Transverse colon (tissue), 4 donors: ENCODE measurements around the gene RBM20.

Experiments
- POLR2AphosphoS5 ChIP-seq, 3 donors: sonication (generic); formaldehyde crosslinking; IDR thresholded peaks; one replicate each; pipeline ENCODE4 v1.6.1; 2016; ENCODE audit warnings: antibody characterized with exemption in 3 of 3
- TF ChIP-seq, protein P1 (sequence below), 5 experiments: fragments of 200-600 bp in 3 of 5; fragments of 450-650 bp in 2 of 5; sonication (generic) in 3 of 5; IDR thresholded peaks; 1 replicate in 2 of 5; 2 replicates in 3 of 5; pipeline ENCODE4 v1.5.1; 2016 to 2017; ENCODE audit warnings: antibody characterized with exemption in 5 of 5, inconsistent platforms in 3 of 5, mild to moderate bottlenecking in 2 of 5, moderate library complexity in 1 of 5

DNA sequence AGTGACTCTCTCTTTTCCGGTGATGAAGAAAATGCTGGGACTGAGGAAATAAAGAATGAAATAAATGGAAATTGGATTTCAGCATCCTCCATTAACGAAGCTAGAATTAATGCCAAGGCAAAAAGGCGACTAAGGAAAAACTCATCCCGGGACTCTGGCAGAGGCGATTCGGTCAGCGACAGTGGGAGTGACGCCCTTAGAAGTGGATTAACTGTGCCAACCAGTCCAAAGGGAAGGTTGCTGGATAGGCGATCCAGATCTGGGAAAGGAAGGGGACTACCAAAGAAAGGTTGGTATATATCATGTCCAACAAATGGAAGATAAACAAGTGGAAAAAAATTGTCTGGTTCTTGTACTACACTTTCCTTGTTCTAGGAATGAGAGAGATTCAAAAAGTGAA lies 237.1 kb downstream of the RBM20 start:
- TF ChIP-seq, protein P1, sequence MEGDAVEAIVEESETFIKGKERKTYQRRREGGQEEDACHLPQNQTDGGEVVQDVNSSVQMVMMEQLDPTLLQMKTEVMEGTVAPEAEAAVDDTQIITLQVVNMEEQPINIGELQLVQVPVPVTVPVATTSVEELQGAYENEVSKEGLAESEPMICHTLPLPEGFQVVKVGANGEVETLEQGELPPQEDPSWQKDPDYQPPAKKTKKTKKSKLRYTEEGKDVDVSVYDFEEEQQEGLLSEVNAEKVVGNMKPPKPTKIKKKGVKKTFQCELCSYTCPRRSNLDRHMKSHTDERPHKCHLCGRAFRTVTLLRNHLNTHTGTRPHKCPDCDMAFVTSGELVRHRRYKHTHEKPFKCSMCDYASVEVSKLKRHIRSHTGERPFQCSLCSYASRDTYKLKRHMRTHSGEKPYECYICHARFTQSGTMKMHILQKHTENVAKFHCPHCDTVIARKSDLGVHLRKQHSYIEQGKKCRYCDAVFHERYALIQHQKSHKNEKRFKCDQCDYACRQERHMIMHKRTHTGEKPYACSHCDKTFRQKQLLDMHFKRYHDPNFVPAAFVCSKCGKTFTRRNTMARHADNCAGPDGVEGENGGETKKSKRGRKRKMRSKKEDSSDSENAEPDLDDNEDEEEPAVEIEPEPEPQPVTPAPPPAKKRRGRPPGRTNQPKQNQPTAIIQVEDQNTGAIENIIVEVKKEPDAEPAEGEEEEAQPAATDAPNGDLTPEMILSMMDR (IDR thresholded peaks at IDR 0.05) = no peak
- peak in 1 of 3 donors; percentile 28 for TF ChIP-seq POLR2AphosphoS5 (IDR thresholded peaks at IDR 0.05)
